HL-60 (cell line): Measurements from ENCODE around the gene ANGEL2.

Source experiments
- DNase-seq, 2 experiments: peaks; one replicate each; pipeline ENCODE4 v3.0.0-alpha.2; 2010 to 2020; ENCODE audit warnings: low read depth in 1 of 2, low spot score in 1 of 2
- H3K27ac ChIP-seq: fragments of 250-450 bp; sonication (Bioruptor Pico); replicated peaks from 2 replicates; pipeline ENCODE4 v1.5.1; 2020; ENCODE audit warnings: mild to moderate bottlenecking, moderate library complexity
- H3K27me3 ChIP-seq: fragments of 250-450 bp; sonication (Bioruptor Pico); 2 replicates; pipeline ENCODE4 v1.5.1; 2021; ENCODE audit warnings: mild to moderate bottlenecking, moderate library complexity; ENCODE audit not compliant: insufficient read depth, poor library complexity, severe bottlenecking
- H3K4me3 ChIP-seq: replicated peaks from 2 replicates; pipeline ENCODE4 v1.5.1; 2011; ENCODE audit warnings: mild to moderate bottlenecking, control low read depth, low read length; ENCODE audit not compliant: insufficient read depth
- CTCF ChIP-seq: IDR thresholded peaks from one replicate; pipeline ENCODE4 v1.5.1; 2011; ENCODE audit warnings: low read length, control low read depth, inconsistent platforms; ENCODE audit not compliant: insufficient read depth
- GABPA ChIP-seq: IDR thresholded peaks from 2 replicates; pipeline ENCODE4 v1.6.1; 2012; ENCODE audit warnings: low read depth
- POLR2AphosphoS5 ChIP-seq: IDR thresholded peaks from 2 replicates; pipeline ENCODE4 v1.6.1; 2012; ENCODE audit warnings: low read depth
- REST ChIP-seq: IDR thresholded peaks from 2 replicates; pipeline ENCODE4 v1.6.1; 2012; ENCODE audit warnings: low read depth; ENCODE audit not compliant: insufficient replicate concordance
- SPI1 ChIP-seq: IDR thresholded peaks from 2 replicates; pipeline ENCODE4 v1.6.1; 2012; ENCODE audit warnings: low read depth, mild to moderate bottlenecking, borderline replicate concordance

ANGEL2 gene

GRCh38 chr1:212952641-212952976, 63.1 kb downstream of the ANGEL2 start:
- TF ChIP-seq CTCF (no peak), SPI1 (no peak), GABPA (no peak), REST (no peak), POLR2AphosphoS5 (no peak)
- no peak overlapping the region for H3K4me3 ChIP-seq
- H3K27me3 ChIP-seq, result peaks cover 57% of the 10 kb centered on the region
- no peak overlapping the region for H3K27ac ChIP-seq
- no peak for DNase-seq

- TF ChIP-seq REST, result no peak
- TF ChIP-seq SPI1, result no peak
- TF ChIP-seq POLR2AphosphoS5, result no peak
- no peak for TF ChIP-seq CTCF
- H3K27ac ChIP-seq, result no peak overlapping the region
- no peak overlapping the region for H3K4me3 ChIP-seq
- peaks cover 57% of the 10 kb centered on the region for H3K27me3 ChIP-seq
- DNase-seq, result no peak
These were observed 63.6 kb downstream of the ANGEL2 start for GRCh38 chr1:212951947-212952640.

GRCh38 chr1:212951126-212951946, 64.3 kb downstream of the ANGEL2 start:
- Histone ChIP-seq H3K27me3 (peaks cover 55% of the 10 kb centered on the region), H3K4me3 (peak overlapping the region; percentile 1; the same call in 1 of the 2 replicates), H3K27ac (no peak overlapping the region)
- no peak for DNase-seq
- TF ChIP-seq REST (no peak), GABPA (no peak), CTCF (no peak), POLR2AphosphoS5 (no peak), SPI1 (no peak)
